HG03571 (cell line): ENCODE results near the gene SH3RF3.
A peak's percentile ranks its signal among the peaks of the same experiment; 100 is the strongest.

ENCODE experiments used
- ATAC-seq: cut with Tn5 transposase; IDR thresholded peaks from one replicate; pipeline ENCODE4 v1.9.1; 2021; ENCODE audit not compliant: unreplicated experiment

The SH3RF3 gene

DNA sequence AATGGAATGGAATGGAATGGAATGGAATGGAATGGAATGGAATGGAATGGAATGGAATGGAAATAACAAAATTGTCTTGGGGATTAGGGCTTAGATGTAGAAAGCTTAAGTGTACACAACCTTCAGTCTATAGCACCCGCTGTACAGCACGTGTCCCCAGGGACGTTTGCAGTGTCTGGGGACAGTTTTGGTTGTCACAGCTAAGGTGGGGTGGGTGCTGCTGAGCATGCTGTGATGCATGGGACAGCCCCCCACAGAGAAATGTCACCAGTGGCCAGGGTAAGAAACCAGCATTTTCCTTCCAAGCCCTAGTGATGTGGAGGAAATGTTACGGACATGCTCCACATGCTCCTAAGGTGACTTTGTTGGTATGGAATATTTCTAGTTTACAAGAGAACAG, 70.8 kb downstream of the SH3RF3 start:
- no peak for ATAC-seq

DNA sequence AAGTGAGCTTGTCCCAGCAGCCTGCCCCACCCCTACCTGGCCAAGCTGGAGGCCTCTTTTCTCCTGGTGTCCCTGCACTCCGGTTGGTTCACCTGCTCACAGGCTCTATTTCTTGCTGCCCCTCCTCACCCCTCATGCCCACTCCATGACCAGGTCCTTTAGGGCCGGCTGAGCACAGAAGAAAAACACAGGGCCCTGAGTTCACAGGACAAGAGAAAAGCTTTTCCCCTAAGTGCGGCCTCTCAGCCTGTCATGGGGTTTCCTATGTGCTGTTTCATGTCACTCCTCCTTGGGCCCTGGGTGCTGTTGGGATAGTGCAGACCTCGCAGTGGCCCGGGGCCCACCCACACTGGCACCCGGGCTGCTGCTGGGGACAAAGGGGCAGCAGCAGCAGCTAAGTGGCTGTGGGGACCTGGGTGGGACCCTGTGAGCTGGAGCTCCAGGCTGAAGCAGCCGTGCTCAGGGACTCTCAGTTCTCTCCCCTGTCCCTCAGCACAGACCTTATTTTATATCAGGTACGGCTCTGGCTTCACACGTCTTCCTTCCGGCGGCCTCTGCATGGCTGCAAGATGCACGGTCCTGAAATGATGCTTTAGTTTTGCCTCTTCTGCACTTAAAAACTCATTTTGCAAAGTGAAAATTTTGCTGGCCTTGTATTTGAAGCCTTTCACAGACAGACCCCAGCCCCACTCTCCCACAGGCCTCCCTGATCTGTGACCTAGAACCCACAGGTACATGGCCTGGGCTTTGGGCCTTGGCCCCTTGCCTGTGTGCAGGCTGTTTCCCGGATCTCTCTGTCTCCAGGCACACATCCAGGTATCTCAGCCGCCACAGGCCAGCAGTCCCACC, 71.8 kb downstream of the SH3RF3 start:
- ATAC-seq: no peak

DNA sequence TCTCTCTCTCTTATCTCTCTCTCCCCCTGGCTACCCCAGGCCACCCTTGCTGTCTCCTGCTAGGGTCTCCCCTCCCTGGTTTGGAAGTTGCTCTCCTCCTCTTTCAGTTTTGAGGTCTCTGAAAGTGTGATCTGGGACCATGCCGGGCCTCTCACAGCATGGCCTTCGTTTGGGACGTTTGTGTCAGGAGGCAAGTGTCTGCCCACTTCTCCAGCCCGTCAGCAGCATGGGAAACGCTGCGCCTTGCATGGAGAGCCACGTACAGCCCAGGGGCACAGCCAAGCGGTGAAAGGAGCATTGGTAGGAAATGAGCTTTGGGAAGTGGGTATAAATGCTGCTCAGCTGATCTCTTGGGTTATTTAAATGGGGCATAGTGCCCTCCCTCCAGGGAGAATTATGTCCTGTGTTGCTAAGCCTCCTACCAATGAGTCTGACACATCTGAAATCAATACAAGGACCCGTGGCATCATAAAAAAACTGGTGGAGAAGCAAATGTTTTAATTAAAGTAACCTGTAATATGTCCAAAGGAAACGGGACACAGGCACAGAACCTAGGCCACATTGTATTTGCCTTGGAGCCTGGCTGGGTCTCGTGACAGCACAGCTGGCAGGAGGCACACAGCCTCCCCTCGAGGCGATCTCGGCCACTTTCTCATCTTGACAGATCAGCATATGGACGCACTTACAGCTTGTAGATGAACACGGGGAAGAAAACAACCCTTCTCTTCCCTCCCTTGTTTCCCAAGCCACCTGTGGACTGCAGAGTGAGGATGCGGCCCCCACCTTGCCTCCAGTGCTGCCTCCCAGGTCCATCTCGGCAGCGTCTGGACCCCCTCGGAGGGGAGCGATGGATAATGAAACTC, 72.7 kb downstream of the SH3RF3 start:
- no peak for ATAC-seq

DNA sequence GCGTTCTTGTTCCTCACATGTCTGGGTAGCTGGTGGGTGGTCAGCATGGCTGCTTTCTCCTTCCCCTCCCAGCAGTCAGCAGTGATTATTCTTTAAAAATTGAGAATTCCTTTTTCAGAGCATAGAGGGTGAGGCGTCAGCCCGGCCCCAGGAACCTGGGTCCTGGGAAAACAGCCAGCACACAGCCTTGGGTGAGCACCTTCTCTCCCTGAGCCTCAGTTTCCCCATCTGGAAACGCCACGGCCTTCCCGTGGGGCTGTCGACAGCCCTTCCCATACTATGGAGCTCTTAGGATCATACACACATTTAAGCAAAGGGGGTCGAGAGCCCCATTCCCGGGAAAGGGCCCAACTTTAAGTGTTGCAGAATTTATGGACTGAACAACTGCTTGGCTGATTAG, 73.5 kb downstream of the SH3RF3 start:
- ATAC-seq: no peak

DNA sequence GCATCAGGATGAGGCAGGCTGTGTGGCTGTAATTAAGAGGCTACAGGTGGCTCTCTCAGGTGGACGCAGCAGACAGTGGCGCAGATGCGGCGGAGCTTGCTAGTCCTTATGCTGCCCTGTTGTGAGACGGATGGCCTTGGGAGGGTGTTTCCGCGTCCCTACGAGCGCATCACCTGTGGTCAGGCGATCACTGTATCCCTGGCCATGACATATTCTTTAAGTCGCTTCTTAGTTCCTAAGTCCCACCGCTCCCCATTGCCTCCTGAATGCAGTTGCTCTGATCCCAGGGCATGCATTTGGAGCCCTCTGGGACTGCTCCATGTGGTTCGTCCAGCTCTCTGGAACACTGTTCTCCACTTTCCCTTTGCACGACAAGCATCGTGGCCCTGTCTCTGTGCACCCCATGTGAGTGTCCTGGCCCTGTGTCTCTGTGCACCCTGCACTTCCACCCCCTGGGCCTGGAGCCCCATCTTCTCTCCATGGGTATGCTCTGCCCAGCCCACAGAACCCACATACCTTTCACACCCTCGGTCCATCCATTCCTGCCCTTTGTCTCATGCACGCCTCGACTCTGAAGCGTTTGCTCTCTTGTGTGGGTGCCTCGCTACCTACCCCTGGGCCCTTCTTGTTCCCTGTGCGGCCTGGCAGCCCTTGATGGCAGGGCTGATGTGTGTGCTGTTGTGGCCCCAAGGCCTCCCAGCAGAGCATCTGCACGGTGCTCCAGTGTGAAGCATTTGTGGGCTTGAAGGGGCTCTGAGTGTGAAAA, 74.4 kb downstream of the SH3RF3 start:
- ATAC-seq: no peak

DNA sequence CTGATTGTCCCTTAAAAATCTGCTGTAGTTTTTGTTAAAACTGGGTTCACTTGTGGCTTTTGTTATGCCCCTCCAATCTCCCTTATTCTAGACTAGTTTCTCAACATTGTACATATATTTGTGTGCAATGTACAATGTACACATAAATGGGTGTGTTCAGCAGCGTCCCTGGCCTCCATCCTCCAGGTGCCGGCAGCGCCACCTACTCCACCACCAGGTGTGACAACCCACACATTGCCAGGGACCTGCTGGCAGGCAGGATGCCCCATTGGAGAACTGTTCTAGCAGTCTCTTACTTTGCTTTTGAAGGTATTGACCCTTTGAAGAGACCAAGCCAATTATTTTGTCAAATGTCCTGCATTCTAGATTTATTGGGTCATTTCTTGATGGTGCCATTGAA, 75.4 kb downstream of the SH3RF3 start:
- no peak for ATAC-seq

DNA sequence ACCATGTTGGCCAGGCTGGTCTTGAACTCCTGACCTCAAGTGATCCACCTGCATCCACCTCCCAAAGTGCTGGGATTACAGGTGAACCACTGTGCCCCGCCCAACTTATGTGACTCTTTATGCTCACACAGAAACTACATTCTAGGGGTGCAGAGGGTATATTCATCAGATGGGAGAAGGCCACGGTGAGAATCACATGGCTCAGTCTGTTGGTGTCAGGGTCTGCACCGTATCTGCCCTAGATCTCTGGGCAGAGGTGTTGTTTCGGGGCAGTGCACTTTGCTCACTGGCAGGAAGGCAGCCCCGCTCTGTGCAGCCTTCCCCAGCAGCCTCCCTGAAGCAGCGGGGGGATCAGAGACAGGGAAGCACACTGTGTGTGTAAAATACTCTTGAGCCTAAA, 76.4 kb downstream of the SH3RF3 start:
- ATAC-seq: no peak

DNA sequence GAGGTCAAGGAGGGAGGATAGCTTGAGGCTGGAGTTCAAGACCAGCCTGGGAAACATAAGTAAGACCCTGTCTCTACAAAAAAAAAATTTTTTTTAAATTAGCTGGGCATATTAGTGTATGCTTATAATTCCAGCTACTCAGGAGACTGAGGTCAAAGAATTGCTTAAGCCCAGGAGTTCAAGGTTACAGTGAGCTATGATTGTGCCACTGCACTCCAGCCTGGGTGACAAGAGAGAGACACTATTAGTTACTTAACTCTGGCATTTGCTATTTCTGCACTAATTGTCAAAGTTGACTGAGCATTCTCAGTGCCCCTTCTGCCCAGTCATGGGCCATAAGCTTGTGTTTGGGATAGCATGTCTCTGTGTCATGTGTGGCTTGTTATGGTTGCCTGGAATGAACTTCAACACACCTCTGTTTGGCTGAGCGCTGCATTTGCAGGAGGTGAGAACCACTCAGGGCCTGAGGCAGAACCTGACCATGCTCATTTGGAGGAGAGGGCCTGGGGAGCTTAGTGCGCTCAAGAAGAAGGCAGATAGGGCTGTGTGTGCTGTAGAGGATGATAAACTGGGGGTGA, 77.7 kb downstream of the SH3RF3 start:
- no peak for ATAC-seq

DNA sequence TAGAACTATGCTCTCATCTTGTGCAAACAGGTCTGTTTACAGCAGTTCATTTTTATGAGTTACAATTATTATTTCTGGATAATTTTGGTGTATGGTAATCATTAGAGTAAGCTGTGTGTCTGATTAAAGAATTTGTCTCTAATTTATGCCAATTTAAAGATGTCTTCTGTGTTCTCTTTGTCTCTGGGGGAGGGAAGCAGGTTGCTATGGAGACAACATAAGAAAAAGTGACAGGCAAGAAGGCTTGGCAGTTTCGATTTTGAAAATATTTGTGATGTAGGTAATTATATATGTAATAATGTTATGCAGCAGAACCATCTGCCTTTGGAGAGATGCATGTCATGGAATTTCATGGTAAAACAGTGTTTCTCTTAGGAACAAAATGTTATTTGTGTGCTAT, 78.2 kb downstream of the SH3RF3 start:
- ATAC-seq: no peak

DNA sequence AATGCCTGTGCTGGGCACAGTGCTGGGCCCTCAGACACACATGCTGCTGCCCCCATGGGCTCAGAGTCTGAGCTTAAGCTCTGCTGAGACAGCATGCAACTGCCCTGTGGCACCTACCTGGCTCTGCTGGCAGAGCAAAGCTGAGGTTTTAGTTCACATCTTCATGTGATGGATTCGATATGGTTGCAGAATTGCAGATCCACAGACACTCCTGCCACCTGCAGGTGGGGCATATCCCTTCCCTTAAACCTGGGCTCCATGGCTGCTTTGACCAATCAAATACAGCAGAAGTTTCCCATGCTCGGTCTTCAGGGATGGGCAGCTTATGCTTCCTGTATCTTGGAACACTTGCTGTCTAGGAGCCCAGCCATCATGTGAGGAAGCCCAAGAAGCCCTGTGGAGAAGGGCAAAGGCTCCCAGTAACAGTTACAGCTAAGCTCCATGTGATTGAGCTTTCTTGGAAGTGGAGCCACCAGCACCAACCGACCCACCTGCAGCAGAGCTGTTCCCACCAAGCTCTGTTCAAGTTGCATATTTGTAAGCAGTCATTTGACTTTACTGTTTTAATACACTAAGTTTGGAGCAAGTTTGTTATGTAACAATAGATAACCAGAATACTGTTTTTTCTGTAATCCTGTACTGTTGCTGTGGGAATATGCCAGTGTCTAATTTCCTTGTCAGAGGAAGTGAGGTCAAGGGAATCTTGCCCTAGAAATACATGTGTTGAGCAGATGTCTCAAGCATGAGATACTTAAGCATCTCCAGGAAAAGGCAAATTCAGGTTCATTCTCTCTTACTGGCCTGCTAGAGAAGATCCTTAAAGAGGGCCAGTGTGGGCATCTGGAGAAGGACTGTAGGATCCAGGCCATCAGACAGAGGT, 79.3 kb downstream of the SH3RF3 start:
- ATAC-seq: no peak

DNA sequence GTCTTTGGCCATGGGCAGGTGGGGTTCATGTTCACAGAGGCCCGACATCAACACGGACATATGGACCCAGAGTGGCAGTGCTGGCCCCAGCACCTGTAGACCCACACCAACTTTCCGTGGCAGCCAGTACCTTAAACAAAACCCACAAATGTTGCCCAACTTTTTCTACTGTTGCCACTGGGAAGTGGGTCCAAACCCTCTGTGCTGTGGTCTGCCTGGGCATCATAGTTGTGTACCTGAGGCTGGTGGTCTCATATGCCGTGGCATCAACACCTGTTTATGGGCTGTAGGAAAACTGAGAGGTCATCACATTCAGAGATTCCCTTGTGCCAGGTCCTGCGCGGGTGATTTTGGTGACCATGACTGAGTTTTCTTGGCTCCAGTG, 79.9 kb downstream of the SH3RF3 start:
- no peak for ATAC-seq

DNA sequence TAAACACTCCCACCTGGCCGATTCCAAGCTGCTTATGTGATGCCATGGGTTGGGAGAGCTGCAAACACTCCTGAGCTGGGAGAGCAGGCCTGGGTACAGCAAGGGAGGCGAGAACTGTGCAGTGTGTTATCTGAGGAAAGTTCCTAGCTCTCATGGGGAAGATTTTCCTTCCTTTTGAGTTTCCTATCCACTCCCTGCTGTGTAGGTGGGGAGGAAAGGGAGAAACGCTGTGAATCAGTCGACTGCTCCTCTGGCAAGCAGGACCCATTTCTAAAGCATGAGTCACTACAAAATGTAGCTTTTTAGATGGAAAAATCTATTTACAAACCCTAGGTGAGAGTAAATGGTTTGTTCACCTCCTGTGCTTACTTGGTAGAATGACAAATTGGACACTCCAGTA, 80.4 kb downstream of the SH3RF3 start:
- no peak for ATAC-seq

DNA sequence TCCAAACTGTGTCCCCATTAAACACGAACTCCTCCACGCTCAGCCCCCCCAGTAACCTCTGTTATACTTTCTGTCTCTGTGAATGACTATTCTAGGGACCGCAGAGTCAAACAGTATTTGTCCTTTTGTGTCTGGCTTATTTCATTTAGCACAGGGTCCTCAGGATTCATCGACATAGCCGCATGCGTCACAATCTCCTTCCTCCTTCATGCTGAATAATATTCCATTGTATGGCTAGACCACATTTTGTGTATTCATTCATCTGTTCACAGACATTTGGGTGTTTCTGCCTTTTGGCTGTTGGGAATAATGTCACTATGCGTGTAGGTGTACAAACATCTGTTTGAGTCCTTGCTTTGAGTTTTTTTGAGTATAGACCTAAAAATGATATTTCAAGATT, 80.9 kb downstream of the SH3RF3 start:
- no peak for ATAC-seq

DNA sequence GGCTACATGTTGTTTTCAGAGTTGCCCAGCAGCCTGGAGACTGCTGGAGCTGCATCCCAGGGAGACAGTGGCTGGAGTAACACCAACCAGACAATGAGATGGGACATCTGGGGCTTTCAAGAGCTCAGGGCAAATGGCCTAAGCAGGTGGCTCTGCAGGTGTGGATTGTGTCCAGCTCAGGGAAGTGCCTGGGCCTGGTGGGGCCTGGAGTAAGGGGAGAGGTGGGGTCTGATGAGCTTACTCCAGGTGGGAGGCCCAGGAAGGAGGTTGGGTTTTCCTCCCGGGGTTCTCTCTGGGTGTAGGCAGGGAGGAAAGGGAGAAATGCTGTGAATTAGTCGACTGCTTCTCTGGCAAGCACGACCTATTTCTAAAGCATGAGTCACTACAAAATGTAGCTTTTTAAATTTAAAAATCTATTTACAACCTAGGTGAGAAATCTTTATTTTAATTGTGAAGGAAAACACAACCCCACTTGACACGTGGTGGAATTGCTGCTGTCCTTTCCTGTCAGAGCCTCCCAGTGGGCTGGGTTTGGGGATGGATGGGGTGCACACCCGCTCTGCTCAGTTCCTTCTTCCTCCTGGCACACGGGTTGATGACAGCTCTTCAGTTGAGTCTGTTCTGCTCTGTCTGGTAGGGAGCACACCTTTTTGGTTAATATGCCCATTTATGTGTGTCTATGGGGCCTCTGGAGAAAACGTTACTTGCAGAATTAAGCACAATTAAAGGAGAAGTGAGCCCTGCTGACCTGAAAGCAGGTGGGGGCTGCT, 81.6 kb downstream of the SH3RF3 start:
- ATAC-seq: no peak

DNA sequence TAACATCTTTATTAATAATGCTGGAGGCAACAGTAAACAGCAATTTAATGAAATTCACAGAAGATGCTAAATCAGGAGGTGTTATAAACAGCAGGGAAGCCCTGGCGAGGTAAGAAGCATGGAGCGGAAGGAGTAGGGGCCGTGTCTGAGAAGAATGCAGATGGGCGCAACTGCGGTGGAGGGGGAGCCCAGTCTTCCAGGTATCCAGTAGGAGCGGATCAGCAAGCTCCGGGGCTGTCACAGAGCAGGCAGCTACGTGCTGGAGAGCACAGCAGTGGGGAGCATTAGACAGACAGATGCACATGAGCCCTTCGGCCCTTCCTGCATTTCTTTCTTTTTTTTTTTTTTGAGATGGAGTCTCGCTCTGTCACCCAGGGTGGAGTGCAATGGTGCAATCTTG, 82.3 kb downstream of the SH3RF3 start:
- no peak for ATAC-seq

DNA sequence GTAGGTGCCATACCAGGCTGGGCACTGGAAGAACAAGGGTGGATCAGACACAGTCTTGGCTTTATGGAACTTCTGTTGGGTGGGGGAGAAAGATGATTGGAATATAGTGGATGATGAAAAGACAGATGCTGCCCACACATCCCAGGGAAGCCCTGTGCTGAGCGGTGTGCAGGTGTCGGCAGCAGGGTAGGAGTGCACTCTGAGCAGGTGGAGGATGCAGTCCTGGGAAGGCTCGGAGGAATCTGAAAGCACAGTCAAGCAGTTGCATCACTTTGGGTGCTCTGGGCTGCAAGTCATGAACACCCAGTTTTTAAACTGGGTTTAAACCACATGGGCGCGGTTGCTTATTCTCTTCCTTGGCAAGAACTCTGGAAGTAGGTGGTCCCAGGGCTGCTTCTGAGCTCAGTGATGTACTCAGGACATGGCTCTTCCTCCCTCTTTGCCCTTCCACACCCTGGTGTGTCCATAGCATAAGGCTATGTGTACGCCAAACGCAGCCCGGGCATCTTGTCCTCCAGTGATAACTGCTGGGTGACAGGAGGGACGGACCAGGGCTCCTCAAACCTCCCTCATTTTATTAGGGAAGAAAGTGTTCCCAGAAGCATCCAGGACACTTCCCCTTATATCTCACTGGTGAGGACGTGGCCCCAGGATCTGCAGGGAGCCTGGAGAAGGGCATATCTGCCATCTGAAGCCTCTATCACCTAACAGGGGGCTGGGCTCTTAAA, 84.0 kb downstream of the SH3RF3 start:
- ATAC-seq: no peak

DNA sequence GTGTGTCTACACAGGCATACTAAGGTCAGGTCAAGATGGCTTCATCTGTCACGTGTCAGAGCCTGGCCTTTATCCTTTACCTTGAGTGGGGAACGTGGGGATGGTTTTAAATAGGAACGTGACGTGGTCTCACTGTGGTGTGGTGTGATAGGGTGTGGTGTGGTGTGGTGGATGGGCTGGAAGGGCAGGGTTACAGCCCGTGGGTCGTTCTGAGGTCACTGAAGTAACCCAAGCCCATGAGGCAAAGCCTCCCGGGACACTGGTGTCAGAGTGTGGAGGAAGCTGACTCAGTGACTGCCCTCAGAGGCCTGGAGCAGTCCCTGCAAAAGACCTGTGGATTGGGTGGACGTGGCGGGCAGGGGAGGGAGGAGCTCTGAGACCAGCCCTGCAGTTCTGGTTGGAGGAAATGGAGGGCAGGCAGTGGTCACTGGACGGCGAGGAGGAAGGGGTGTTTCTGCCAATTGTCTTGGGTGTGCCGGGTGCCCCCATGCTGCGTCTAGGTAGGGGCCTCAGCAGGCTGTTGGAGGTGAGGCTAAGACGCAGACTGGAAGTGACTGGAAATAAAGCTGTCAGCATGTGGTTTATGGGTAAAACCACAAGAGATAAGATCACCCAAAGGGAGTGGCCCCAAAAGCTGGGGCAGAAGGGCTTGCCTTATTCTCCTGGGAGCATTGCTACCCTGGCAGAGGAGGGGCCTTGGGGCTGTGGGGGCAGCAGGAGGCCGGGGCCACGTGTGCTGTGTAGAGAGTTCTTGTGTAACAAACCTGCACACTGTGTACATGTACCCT, 84.8 kb downstream of the SH3RF3 start:
- ATAC-seq: peak; percentile 74
